DOHH2 (cell line): ENCODE measurements around the gene LPAR1.

Source experiments
- H3F3A ChIP-seq: fragments of 200-600 bp; sonication (generic), shearing (Covaris generic); 2 replicates; pipeline ENCODE4 v1.6.0; 2016; ENCODE audit warnings: antibody characterized with exemption, mild to moderate bottlenecking; ENCODE audit not compliant: control insufficient read depth, insufficient read depth
- H3K27ac ChIP-seq: fragments of 200-600 bp; sonication (generic); 2 replicates; pipeline ENCODE4 v1.5.1; 2014; ENCODE audit warnings: low read depth, mild to moderate bottlenecking, low read length, moderate library complexity
- H3K27me3 ChIP-seq: fragments of 200-600 bp; sonication (generic); 2 replicates; pipeline ENCODE4 v1.6.1; 2014; ENCODE audit warnings: mild to moderate bottlenecking, low read length, mixed read lengths; ENCODE audit not compliant: control insufficient read depth
- H3K36me3 ChIP-seq: fragments of 200-600 bp; sonication (generic); 2 replicates; pipeline ENCODE4 v1.6.1; 2014; ENCODE audit warnings: mild to moderate bottlenecking, low read length, moderate library complexity, mixed read lengths; ENCODE audit not compliant: control insufficient read depth
- H3K4me1 ChIP-seq: fragments of 200-600 bp; sonication (generic); 2 replicates; pipeline ENCODE4 v1.6.1; 2014; ENCODE audit warnings: mild to moderate bottlenecking, low read length, mixed read lengths; ENCODE audit not compliant: control insufficient read depth
- H3K4me2 ChIP-seq: fragments of 200-600 bp; sonication (generic); 2 replicates; pipeline ENCODE4 v1.6.0; 2014; ENCODE audit warnings: mild to moderate bottlenecking, low read length, moderate library complexity
- H3K4me3 ChIP-seq: fragments of 200-600 bp; sonication (generic); 2 replicates; pipeline ENCODE4 v1.5.1; 2014; ENCODE audit warnings: mild to moderate bottlenecking, low read length, mixed read lengths
- H3K79me2 ChIP-seq: fragments of 200-600 bp; sonication (generic); 2 replicates; pipeline ENCODE4 v1.6.1; 2014; ENCODE audit warnings: mild to moderate bottlenecking, low read length, mixed read lengths; ENCODE audit not compliant: control insufficient read depth
- H3K9me2 ChIP-seq: fragments of 200-600 bp; sonication (generic); replicated peaks from 2 replicates; pipeline ENCODE4 v1.6.1; 2014; ENCODE audit warnings: mild to moderate bottlenecking, low read length, mixed read lengths; ENCODE audit not compliant: control insufficient read depth
- H3K9me3 ChIP-seq: fragments of 200-600 bp; sonication (generic); 2 replicates; pipeline ENCODE4 v1.6.1; 2014; ENCODE audit warnings: antibody characterized with exemption, low read length, mixed read lengths; ENCODE audit not compliant: control insufficient read depth, insufficient read depth
- H4K20me1 ChIP-seq: fragments of 200-600 bp; sonication (generic); 2 replicates; pipeline ENCODE4 v1.6.0; 2014; ENCODE audit warnings: low read depth, mild to moderate bottlenecking, antibody characterized with exemption, low read length, moderate library complexity; ENCODE audit not compliant: control insufficient read depth, insufficient read depth
- CTCF ChIP-seq: fragments of 200-600 bp; sonication (generic); IDR thresholded peaks from one replicate; pipeline ENCODE4 v1.5.1; 2014; ENCODE audit warnings: antibody characterized with exemption, mild to moderate bottlenecking, low read depth, low read length; ENCODE audit not compliant: poor library complexity, severe bottlenecking
- EZH2phosphoT487 ChIP-seq: fragments of 200-600 bp; sonication (generic); IDR thresholded peaks from 2 replicates; pipeline ENCODE4 v1.6.1; 2017; ENCODE audit warnings: borderline replicate concordance, mild to moderate bottlenecking, antibody characterized with exemption, low read length, moderate library complexity, mixed read lengths

LPAR1 gene

GRCh38 chr9:110850401-110851135 lies 187.7 kb downstream of the LPAR1 start:
- no peak overlapping the region for H3K27ac ChIP-seq
- no peak overlapping the region for H3K4me2 ChIP-seq

GRCh38 chr9:110847671-110848070 lies 190.6 kb downstream of the LPAR1 start:
- H3K4me3 ChIP-seq = no peak overlapping the region
- H3F3A ChIP-seq = no peaks in the 10 kb centered on the region
- no peaks in the 10 kb centered on the region for H3K79me2 ChIP-seq
- H3K27ac ChIP-seq = no peak overlapping the region
- H3K9me2 ChIP-seq = no peaks in the 10 kb centered on the region
- no peaks in the 10 kb centered on the region for H3K4me1 ChIP-seq
- TF ChIP-seq CTCF (no peak), EZH2phosphoT487 (no peak)
- H3K4me2 ChIP-seq = no peak overlapping the region
- H3K9me3 ChIP-seq = no peaks in the 10 kb centered on the region
- no peaks in the 10 kb centered on the region for H3K36me3 ChIP-seq
- H3K27me3 ChIP-seq = no peaks in the 10 kb centered on the region
- H4K20me1 ChIP-seq = no peaks in the 10 kb centered on the region

More at GRCh38 chr9:110850401-110851135, 187.7 kb downstream of the LPAR1 start:
- Histone ChIP-seq H3K9me2 (no peaks in the 10 kb centered on the region), H3K4me1 (no peaks in the 10 kb centered on the region), H4K20me1 (no peaks in the 10 kb centered on the region), H3K9me3 (no peaks in the 10 kb centered on the region), H3K79me2 (no peaks in the 10 kb centered on the region), H3K4me3 (no peak overlapping the region), H3K36me3 (no peaks in the 10 kb centered on the region), H3F3A (no peaks in the 10 kb centered on the region), H3K27me3 (no peaks in the 10 kb centered on the region)
- no peak for TF ChIP-seq CTCF
- no peak for TF ChIP-seq EZH2phosphoT487

GRCh38 chr9:110846215-110846614 lies 192.1 kb downstream of the LPAR1 start:
- H3K36me3 ChIP-seq = no peaks in the 10 kb centered on the region
- H3K79me2 ChIP-seq = no peaks in the 10 kb centered on the region
- H3K9me2 ChIP-seq = no peaks in the 10 kb centered on the region
- H3K4me3 ChIP-seq = no peak overlapping the region
- H3K27me3 ChIP-seq = no peaks in the 10 kb centered on the region
- TF ChIP-seq CTCF = no peak
- TF ChIP-seq EZH2phosphoT487 = no peak
- no peaks in the 10 kb centered on the region for H4K20me1 ChIP-seq
- no peak overlapping the region for H3K4me2 ChIP-seq
- H3K27ac ChIP-seq = no peak overlapping the region
- no peaks in the 10 kb centered on the region for H3K4me1 ChIP-seq
- no peaks in the 10 kb centered on the region for H3K9me3 ChIP-seq
- no peaks in the 10 kb centered on the region for H3F3A ChIP-seq
